Measurements from ENCODE around the gene GARIN5A.

DNA sequence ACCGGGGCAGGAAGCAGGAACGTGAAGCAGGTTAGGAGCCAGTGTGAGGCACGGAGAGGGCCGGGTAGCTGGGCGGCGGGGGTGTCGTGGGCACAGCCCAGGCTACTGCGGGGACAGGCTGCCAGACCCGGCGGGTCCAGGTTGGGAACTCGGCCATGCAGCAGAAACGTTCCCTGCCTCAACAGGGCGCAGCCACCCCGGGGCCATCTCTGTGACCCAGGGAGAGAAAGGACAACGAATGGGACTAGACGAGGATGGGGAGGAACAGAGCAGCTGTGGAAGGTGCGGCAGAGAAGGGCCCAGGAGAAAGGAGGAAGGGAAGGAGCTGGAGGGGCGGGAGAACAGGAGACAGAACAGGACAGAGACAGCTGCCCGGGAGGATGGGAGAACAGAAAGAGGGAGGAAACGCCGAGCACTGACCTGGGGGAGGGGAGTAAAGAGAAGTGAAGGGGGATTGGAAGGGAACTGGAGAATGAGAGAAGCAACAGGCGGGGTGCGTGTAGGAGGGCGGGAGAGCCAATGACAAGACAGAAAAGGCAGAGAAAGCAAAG is 12.9 kb upstream of the GARIN5A start:
- TF ChIP-seq, protein P1, sequence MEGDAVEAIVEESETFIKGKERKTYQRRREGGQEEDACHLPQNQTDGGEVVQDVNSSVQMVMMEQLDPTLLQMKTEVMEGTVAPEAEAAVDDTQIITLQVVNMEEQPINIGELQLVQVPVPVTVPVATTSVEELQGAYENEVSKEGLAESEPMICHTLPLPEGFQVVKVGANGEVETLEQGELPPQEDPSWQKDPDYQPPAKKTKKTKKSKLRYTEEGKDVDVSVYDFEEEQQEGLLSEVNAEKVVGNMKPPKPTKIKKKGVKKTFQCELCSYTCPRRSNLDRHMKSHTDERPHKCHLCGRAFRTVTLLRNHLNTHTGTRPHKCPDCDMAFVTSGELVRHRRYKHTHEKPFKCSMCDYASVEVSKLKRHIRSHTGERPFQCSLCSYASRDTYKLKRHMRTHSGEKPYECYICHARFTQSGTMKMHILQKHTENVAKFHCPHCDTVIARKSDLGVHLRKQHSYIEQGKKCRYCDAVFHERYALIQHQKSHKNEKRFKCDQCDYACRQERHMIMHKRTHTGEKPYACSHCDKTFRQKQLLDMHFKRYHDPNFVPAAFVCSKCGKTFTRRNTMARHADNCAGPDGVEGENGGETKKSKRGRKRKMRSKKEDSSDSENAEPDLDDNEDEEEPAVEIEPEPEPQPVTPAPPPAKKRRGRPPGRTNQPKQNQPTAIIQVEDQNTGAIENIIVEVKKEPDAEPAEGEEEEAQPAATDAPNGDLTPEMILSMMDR (conservative IDR thresholded peaks at IDR 0.05; ENCODE audit: low read length): no peak
- no peak for TF ChIP-seq EZH2phosphoT487 (IDR thresholded peaks at IDR 0.05; ENCODE audit: borderline replicate concordance, low read depth, low read length)

Data from OCI-LY7 (cell line).